SKM-1 treated with dmso at 0.1 percent for 144 hours (cell line): ENCODE data around the gene NCKIPSD.

ENCODE experiments used
- DNase-seq: peaks from one replicate; lab custom pipeline; 2025; ENCODE audit not compliant: unreplicated experiment; lab: John Stamatoyannopoulos, UW

The NCKIPSD gene

GRCh38 chr3:48651771-48652170, 33.9 kb downstream of the NCKIPSD start:
- DNase-seq = no peak

DNA sequence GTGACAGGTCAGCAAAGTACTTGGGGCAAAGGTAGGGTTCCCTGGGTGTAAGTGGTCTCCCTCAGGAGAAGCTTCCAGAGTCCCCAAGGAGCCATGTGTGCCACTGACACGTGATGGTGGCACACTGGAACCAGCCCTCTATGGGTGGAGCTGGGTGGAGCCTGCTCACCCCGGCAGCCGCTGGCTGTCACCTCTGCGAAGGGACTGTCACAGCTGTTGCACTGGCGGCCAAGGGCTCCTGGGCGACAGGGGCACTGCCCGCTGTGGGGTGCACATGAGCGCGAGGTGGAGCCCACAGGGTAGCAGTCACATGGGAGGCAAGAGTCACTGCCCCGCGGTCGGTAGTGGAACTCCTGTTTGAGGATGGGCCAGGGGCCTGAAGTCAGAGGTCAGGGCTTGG, 35.0 kb downstream of the NCKIPSD start:
- DNase-seq = no peak

DNA sequence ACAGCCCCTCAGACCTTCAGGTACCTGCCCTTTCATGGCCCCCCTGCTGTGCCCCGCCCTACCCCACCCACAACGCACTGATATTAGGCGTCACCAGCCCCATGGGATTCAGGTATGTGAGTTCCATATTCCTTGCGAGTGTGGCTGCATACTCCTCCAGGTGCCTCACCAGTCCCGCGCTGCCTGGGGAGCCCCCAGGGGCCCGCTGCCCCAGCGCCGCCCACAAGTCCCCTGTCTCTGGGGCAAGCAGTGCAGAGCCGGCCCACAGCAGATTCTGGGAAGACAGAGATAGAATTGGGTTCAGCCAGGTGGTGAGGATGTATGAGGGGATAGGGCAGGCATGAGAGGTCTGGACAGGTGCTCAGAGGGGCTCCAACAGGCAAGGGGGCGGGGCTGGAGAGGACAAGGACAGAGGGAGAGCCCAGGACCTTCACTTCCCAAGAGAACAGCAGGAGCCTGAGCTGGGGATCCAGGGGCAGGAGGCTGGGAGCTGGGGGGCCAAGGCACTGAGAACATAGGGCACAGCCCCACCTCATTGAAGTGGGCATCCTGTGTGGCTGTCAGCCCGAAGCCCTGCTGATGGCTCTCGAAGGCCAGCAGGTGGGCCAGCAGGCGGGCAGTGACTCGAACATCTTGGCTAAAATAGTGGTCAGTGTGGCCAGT, 37.4 kb downstream of the NCKIPSD start:
- DNase-seq = no peak

DNA sequence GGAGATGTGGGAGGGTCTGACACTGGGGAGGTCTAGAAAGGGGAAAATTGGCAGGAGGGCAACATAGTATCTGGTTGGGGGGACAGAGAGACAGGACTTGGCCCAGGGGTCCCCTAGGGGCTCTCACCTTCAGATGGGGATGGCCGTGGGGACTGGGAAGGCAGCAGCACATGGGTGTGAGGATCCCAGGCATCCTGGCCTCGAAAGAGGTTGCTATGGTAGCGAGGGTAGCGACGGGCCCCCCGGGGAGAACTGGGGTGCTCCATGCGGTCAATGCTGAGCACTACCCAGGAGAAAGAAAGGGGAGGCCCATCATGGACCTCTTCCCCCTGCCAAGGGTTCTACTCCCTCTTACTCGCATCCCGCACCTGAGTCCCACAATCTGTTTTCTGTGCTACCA, 38.0 kb downstream of the NCKIPSD start:
- no peak for DNase-seq

DNA sequence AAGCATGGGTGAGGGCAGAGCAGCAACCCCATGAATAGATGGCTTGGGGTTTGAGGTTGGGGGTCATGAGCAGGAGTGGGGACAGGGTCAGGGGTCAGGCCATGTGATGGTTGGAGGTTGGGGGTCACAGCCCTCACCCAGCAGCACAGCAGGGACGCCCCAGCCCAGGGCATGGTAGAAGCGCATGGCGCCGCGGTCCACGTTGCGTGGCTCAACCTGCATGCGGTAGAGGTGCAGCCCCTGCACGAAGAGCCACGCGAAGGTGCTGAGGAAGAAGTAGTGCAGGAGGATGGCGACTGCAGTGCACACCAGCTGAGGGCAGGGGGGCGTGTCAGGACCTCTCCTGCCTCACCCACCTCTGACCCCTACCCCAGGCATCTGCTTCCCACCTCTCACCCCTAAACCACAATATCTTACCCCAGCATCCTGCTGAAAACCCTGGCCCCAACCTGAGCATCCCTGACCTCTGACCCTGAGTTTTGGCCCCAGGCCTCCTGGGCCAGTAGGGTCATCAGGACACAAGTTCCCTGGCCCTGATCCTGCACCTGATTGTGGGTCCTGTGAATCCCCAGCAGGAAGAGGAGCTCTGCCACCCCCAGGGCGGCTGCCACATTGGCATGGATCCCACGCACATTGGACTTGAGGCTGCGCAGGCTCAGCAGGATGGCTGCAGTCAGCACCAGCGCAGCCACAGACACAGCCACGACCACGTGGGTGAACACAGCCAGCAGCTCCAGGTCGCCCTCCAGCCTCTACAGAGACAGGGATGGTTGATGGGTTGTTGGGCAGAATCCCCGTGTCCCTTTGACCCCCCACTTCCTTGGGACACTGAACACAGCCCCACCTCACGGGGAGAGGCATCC, 40.6 kb downstream of the NCKIPSD start:
- DNase-seq = no peak

DNA sequence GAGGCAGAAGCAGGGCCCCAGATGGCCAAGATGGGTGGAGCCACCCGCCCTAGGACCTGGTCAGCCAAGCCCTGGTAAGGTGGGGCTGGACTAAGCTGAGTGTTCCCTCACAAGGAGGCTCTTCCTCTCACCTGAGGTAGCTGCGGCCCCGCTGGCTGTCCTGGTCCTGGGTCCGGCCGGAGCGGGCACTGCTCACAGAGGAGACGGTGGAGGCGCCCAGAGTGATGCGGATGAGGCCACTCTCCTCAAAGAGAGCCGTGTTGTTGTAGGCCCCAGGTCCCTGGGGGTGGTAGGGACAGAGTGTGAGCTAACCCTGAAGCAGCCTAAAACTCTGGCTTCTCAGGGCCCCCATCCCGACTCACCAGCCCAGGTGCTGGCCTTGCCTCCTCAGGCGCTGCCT, 43.1 kb downstream of the NCKIPSD start:
- DNase-seq = no peak

GRCh38 chr3:48641396-48641795, 44.3 kb downstream of the NCKIPSD start:
- DNase-seq = no peak

DNA sequence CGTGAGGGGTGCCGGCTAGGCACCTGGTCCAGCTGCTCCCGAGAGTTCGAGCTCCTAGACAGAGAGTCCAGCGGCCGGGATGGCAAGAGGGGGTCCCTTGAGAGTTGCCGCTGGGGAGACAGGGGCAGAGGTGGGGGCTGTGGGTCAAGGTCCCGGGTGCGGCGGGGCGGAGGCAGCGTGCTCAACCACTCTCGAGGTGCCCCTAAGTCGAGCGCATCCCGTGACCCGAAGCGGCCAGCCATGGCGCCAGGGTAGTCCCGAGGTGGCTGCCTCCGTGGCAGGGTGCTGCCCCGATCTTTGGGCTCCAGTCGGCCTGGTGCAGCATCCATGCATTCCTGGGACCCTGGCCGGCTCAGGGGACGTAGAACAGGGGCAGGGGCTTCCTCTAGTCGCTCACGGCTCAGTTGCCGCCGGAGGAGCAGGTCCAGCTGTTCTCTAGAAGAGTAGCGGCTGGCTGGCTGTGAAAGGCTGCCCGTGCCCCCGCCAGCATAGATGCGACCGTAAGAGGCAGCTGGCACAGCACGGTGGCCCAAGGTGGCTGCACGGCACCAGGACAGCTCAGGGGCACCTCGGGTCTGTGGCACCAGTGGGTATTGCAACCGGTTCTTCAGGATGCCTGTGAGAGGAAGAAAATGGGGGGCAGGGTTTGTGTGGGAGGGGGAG, 45.6 kb downstream of the NCKIPSD start:
- DNase-seq = no peak

GRCh38 chr3:48637305-48637704, 48.4 kb downstream of the NCKIPSD start:
- DNase-seq = no peak

DNA sequence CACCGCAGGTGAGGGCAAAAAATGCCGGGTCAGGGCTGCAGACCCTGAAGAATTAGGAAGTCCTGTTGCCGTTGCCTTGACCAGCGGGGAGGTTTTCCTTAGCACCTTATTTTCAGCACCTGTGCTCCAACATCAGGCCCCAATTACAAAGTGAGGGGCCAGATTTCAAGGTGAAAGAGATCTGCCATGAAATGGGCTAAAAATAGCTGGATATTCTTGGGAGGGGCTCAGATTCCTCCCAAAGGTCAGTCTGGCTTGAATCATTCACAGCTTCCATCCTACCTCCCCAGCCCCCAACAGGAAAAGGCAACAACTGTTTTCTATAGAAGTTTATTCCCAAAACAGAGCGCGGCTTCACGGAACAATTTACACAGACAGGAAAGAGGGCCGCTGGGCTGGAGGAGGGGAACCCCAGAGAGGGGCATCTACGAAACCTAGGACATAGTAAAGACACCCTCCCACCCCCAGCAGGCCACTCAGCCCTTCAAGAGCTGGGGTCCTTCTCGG, 49.5 kb downstream of the NCKIPSD start:
- DNase-seq = no peak

DNA sequence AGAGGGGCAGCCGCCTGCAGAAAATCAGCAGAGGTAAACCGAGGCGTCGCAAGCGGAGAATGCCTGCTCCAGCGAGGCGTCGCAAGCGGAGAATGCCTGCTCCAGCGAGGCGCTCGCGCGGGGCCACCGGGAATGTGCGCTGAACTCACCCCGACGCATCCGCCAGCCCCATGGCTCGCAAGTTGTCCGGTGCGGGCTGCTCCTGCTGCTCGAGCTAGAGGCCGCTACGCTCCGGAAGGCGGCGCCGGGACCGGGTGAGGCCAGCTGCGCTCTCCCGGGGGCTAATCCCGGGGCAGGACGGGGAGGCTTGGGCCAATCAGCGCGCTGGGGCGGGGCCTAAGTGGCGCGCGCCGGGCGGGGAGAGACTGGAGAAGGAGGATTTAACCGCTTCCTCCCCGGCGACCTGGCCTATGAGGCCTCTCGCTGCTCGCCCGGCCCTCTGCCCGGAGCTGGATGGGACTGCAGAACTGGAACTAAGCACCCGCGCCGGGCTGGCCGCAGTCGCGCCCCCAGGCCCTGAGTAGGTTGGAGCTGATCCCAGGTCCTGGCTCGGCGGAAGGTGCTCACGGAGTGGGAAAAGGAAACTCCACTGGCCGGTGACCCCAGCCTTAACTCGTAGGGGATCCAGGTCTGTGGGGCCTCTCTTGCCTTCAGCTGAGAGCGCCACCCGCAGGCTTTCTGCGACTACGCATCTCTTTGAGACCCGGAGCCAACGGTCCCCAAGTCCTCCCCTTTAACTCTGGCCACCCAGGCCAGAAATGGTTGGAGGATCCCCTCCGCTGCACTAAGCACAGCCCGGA, 50.3 kb downstream of the NCKIPSD start, which contains the start of gene SLC26A6:
TSS of gene SLC26A6 (minus strand) at position 240 of the 800 bp plus-strand sequence. CDS start at position 172, 68 bp downstream.
- peak; percentile 96 for DNase-seq

- peak; percentile 13 for DNase-seq
Measured at GRCh38 chr3:48634661-48635221, 51.0 kb downstream of the NCKIPSD start.

GRCh38 chr3:48633743-48634142, 52.0 kb downstream of the NCKIPSD start:
- DNase-seq = no peak

- no peak for DNase-seq
Measured at GRCh38 chr3:48633256-48633655, 52.5 kb downstream of the NCKIPSD start.

- DNase-seq = no peak
Measured at GRCh38 chr3:48631516-48632448, 53.9 kb downstream of the NCKIPSD start.

DNA sequence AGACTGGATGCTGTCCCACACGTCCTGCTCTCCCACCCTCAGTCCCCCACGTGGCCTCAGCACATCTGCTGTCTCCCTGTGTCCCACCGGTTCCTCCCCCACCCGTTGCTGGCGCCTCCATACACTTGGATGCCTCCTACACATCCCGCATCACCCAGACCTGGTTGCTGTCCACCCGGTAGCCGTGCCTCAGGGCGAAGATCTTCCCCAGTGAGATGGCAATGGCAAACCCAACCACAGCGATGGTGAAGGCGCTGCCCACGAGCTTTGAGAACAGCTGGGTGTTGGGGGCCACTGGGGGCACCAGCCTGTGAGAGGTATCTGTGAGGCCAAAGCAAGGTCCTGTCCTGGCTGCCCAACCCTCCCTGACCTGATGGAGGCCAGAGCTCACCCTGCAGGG, 54.9 kb downstream of the NCKIPSD start:
- no peak for DNase-seq

DNA sequence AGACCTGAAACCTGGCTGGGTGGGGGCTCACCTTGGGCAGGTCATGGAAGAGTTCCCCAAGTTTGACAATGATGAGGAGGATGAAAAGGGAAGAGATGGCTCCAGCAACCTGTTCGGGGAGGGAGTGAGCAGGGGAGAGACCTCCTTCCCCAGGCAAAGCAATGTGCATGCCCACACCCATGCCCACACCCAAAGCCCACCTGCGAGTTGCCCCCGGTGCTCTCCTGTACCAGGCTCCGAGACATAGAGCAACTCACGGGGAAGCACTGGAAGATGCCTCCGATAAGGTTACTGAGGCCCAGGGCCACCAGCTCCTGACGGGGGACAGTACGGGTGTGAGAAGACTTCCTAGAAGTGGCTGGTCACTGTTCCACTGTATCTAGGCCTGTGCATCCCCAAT, 55.3 kb downstream of the NCKIPSD start:
- DNase-seq = no peak

DNA sequence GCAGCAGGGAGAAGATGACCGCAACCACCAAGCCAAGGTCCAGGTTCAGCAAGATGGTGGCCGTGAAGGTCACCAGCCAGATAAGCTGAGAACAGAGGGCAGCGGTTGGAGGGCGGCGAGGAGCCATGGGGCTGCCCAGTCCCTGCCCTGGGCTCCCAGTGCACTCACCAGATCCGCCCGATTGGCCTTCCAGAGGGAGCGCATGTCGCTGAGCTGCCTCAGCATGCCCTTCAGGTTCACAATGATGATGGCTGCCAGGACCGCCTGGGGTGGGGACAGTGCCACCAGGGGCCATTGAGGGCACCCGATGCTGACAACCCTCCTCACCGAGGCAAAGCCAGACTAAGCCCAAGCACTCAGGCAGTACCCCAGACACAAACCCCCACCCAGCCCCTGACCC, 55.8 kb downstream of the NCKIPSD start:
- no peak for DNase-seq

GRCh38 chr3:48628277-48629017, 57.3 kb downstream of the NCKIPSD start:
- no peak for DNase-seq
